Measurements from ENCODE around the gene DAAM1.

DNA sequence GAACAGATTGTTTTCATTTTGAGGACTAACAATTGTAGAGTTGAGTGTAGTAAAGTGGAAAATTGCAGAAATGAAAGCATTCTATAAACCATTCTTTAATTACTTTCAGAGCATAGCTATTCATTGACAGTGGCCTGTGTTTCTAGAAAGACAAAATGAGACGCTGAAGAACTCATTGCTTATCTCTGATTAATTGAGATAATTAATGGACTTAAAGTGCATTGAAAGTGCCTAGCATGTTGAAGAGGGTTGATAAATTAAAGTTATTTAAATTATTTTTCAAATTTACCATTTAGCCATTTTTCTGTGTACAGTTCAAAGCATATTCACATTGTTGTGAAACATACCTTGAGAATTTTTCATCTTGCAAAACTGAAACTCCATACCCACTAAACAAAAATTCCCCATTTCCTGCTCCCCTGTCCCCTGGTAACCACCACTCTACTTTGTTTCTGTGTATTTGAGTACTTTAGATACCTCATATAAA lies 57.4 kb downstream of the DAAM1 start:
- TF ChIP-seq POLR2AphosphoS5 (IDR thresholded peaks at IDR 0.05) (no peak), CTCF (IDR thresholded peaks at IDR 0.05 in 8 of 11, conservative IDR thresholded peaks at IDR 0.05 in 3 of 11) (no peak), POLR2A (IDR thresholded peaks at IDR 0.05) (no peak)

Measured in spleen (tissue), 7 donors.